HCT116 (cell line): Measurements from ENCODE around the gene ALOX12B. TPM values are rescaled to one million over a fixed set of nuclear protein-coding genes. Genes with fewer than 3 reads are reported as not detected.

ENCODE experiments used
- ATAC-seq: fragments of 200-7000 bp; cut with Tn5 transposase; 2 replicates; pipeline ENCODE4 v1.9.1; 2020; ENCODE audit warnings: mild to moderate bottlenecking, moderate library complexity
- BruUV-seq: library from RNA; stranded (reverse); fragments of 400-500 nt; replicated peaks from 2 replicates; lab custom pipeline; 2021; lab: Mats Ljungman, UMichigan
- CTCF ChIA-PET: fragments of 300-600 bp; sonication (Branson Sonifier 250); formaldehyde crosslinking; loops from one replicate; lab custom pipeline; 2021; ENCODE audit warnings: antibody characterized with exemption; lab: Charles Lee
- POLR2A ChIA-PET: fragments of 300-600, 350-600 bp; sonication (Branson Sonifier 250); formaldehyde crosslinking; loops from one replicate; lab custom pipeline; 2021; ENCODE audit warnings: antibody characterized with exemption; lab: Charles Lee
- RAD21 ChIA-PET, 2 experiments: fragments of 300-600 bp; sonication (Branson Sonifier 250); formaldehyde crosslinking; loops; one replicate each; lab custom pipeline; 2023; ENCODE audit warnings: low total read pairs in 2 of 2; ENCODE audit not compliant: uncharacterized antibody in 2 of 2, unreplicated experiment in 2 of 2, low non-redundant PET in 1 of 2; lab: Charles Lee
- DNase-seq: peaks from one replicate; pipeline ENCODE4 v3.0.0-alpha.2; 2010; ENCODE audit warnings: low read depth, low spot score
- H2AFZ ChIP-seq: fragments of 200-600 bp; shearing (Covaris generic), sonication (generic); 2 replicates; pipeline ENCODE4 v1.6.1; 2017; ENCODE audit warnings: low read depth, mixed run types, mixed read lengths, antibody characterized with exemption, low read length; ENCODE audit not compliant: poor library complexity, severe bottlenecking
- H3K27ac ChIP-seq: 2 replicates; pipeline ENCODE4 v1.5.1; 2012; ENCODE audit warnings: low read depth, low read length
- H3K27me3 ChIP-seq: fragments of 200-600 bp; sonication (generic); 2 replicates; pipeline ENCODE4 v1.6.1; 2016; ENCODE audit warnings: mixed run types, low read length, mixed read lengths; ENCODE audit not compliant: insufficient read depth
- H3K36me3 ChIP-seq, 2 experiments: fragments of 200-500 bp in 1 of 2; fragments of 200-600 bp in 1 of 2; sonication (Bioruptor generic) in 1 of 2; sonication (generic) in 1 of 2; 2 replicates each; pipeline versions ENCODE4 v1.5.1 to v1.6.1; 2014 to 2016; ENCODE audit warnings: low read length in 2 of 2, inconsistent platforms in 1 of 2, mixed read lengths in 1 of 2, mixed run types in 1 of 2; ENCODE audit not compliant: insufficient read depth in 2 of 2, control insufficient read depth in 1 of 2
- H3K4me1 ChIP-seq, 2 experiments: fragments of 200-600 bp in 1 of 2; sonication (generic) in 1 of 2; 2 replicates each; pipeline versions ENCODE4 v1.5.1 to v1.6.1; 2012 to 2017; ENCODE audit warnings: low read length in 2 of 2, inconsistent platforms in 1 of 2, mild to moderate bottlenecking in 1 of 2, mixed read lengths in 1 of 2, mixed run types in 1 of 2, moderate library complexity in 1 of 2; ENCODE audit not compliant: insufficient read depth in 2 of 2, control insufficient read depth in 1 of 2
- H3K4me2 ChIP-seq: fragments of 200-600 bp; sonication (generic); 2 replicates; pipeline ENCODE4 v1.6.1; 2017; ENCODE audit warnings: mixed run types, low read length, mixed read lengths
- H3K4me3 ChIP-seq, 2 experiments: fragments of 200-600 bp in 1 of 2; sonication (generic) in 1 of 2; replicated peaks in 1 of 2; 2 replicates each; pipeline ENCODE4 v1.5.1; 2011 to 2016; ENCODE audit warnings: low read length in 2 of 2, control low read depth in 1 of 2, low read depth in 1 of 2, mild to moderate bottlenecking in 1 of 2, mixed read lengths in 1 of 2, mixed run types in 1 of 2
- H3K79me2 ChIP-seq: fragments of 200-600 bp; sonication (generic); 2 replicates; pipeline ENCODE4 v1.6.1; 2017; ENCODE audit warnings: mild to moderate bottlenecking, mixed run types, low read length, moderate library complexity, mixed read lengths; ENCODE audit not compliant: insufficient read depth
- H3K9ac ChIP-seq: fragments of 200-600 bp; sonication (generic); 2 replicates; pipeline ENCODE4 v1.6.1; 2016; ENCODE audit warnings: low read length, mixed read lengths
- H3K9me2 ChIP-seq: fragments of 200-600 bp; sonication (generic), shearing (Covaris generic); 2 replicates; pipeline ENCODE4 v1.6.1; 2017; ENCODE audit warnings: mixed run types, mild to moderate bottlenecking, moderate library complexity; ENCODE audit not compliant: insufficient read depth
- H3K9me3 ChIP-seq, 2 experiments: fragments of 200-500 bp in 1 of 2; fragments of 200-600 bp in 1 of 2; sonication (Bioruptor generic) in 1 of 2; sonication (generic) in 1 of 2; 2 replicates each; pipeline ENCODE4 v1.6.1; 2014 to 2017; ENCODE audit warnings: low read length in 2 of 2, mixed read lengths in 2 of 2, inconsistent platforms in 1 of 2, low read depth in 1 of 2, mild to moderate bottlenecking in 1 of 2, mixed run types in 1 of 2, moderate library complexity in 1 of 2; ENCODE audit not compliant: control insufficient read depth in 1 of 2, insufficient read depth in 1 of 2
- H4K20me1 ChIP-seq: fragments of 200-600 bp; sonication (generic), shearing (Covaris generic); 2 replicates; pipeline ENCODE4 v1.6.1; 2017; ENCODE audit warnings: mixed run types, mild to moderate bottlenecking, moderate library complexity; ENCODE audit not compliant: insufficient read depth
- EGR1 ChIP-seq: IDR thresholded peaks from 2 replicates; pipeline ENCODE4 v1.6.1; 2012; ENCODE audit warnings: low read depth
- POLR2A ChIP-seq: IDR thresholded peaks from 2 replicates; pipeline ENCODE4 v1.7.0; 2011; ENCODE audit warnings: borderline replicate concordance; ENCODE audit not compliant: insufficient read depth, insufficient read length; ENCODE audit errors: extremely low read depth
- SRF ChIP-seq: IDR thresholded peaks from 2 replicates; pipeline ENCODE4 v1.6.1; 2012; ENCODE audit warnings: low read depth
- YY1 ChIP-seq: IDR thresholded peaks from 2 replicates; pipeline ENCODE4 v1.6.1; 2011; ENCODE audit warnings: low read length, low read depth, moderate library complexity, mild to moderate bottlenecking; ENCODE audit not compliant: insufficient replicate concordance; ENCODE audit errors: extremely low read depth
- ZNF274 ChIP-seq: fragments of 200-500 bp; sonication (Bioruptor generic); IDR thresholded peaks from 2 replicates; pipeline ENCODE4 v1.6.1; 2014; ENCODE audit warnings: mild to moderate bottlenecking, low read depth, low read length, inconsistent platforms
- intact Hi-C: fragments of 100-400 bp; cut with micrococcal nuclease; formaldehyde crosslinking; loops from 2 replicates; pipeline ENCODE4 v1.10.0; 2022
- total RNA-seq: library from RNA; stranded (reverse); gene quantifications from one replicate; pipeline ENCODE4 v1.2.1, GENCODE V29; 2021; ENCODE audit not compliant: unreplicated experiment
- TF ChIP-seq, protein P1 (sequence below), 3 experiments: fragments of 200-600 bp in 1 of 3; sonication (generic) in 1 of 3; IDR thresholded peaks in 2 of 3; conservative IDR thresholded peaks in 1 of 3; 2 replicates each; pipeline ENCODE4 v1.5.1; 2012 to 2017; ENCODE audit warnings: low read depth in 2 of 3, low read length in 2 of 3, antibody characterized with exemption in 1 of 3, borderline replicate concordance in 1 of 3, control low read depth in 1 of 3, mild to moderate bottlenecking in 1 of 3, mixed read lengths in 1 of 3, mixed run types in 1 of 3, moderate library complexity in 1 of 3; ENCODE audit not compliant: insufficient read depth in 1 of 3
- TF ChIP-seq, protein P2 (sequence below): IDR thresholded peaks from 2 replicates; pipeline ENCODE4 v1.6.1; 2012
- TF ChIP-seq, protein P3 (sequence below): IDR thresholded peaks from 2 replicates; pipeline ENCODE4 v1.6.1; 2012

The ALOX12B gene
- total RNA-seq, 1 experiment from 2014 or later, result 3.8 TPM

DNA sequence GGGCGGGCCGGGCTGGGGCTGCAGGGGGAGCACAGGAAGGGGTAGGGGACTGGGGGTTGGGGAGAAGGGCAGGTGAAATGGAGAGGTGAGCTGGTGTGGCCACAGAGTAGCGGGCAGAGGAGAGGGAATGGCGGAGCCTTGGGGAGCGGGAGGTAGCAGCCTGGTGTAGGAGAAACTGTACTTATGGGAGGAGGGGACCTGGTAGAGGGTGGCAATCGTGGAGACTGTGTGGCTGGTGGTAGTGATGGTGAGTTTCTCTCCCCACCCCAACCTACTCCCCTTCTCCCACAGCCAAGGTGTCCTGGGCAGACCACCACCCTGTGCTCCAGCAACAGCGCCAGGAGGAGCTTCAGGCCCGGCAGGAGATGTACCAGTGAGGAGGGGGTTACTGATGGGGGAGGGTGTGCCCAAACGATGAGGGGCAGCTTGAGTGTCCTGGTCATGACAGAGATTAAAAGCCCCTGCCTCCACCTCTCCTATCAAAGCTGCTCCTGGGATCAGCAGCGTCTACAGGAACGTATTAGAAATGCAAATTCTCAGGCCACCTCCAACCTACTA, 47.8 kb downstream of the ALOX12B start:
- TF ChIP-seq POLR2A (no peak), ZNF274 (no peak), SRF (no peak), YY1 (no peak), EGR1 (no peak)
- TF ChIP-seq, protein P1, sequence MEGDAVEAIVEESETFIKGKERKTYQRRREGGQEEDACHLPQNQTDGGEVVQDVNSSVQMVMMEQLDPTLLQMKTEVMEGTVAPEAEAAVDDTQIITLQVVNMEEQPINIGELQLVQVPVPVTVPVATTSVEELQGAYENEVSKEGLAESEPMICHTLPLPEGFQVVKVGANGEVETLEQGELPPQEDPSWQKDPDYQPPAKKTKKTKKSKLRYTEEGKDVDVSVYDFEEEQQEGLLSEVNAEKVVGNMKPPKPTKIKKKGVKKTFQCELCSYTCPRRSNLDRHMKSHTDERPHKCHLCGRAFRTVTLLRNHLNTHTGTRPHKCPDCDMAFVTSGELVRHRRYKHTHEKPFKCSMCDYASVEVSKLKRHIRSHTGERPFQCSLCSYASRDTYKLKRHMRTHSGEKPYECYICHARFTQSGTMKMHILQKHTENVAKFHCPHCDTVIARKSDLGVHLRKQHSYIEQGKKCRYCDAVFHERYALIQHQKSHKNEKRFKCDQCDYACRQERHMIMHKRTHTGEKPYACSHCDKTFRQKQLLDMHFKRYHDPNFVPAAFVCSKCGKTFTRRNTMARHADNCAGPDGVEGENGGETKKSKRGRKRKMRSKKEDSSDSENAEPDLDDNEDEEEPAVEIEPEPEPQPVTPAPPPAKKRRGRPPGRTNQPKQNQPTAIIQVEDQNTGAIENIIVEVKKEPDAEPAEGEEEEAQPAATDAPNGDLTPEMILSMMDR (IDR thresholded peaks at IDR 0.05 in 2 of 3, conservative IDR thresholded peaks at IDR 0.05 in 1 of 3; ENCODE audit: borderline replicate concordance in 1 of 3, insufficient read depth in 1 of 3, low read depth in 2 of 3, low read length in 2 of 3), result no peak
- TF ChIP-seq, protein P2, sequence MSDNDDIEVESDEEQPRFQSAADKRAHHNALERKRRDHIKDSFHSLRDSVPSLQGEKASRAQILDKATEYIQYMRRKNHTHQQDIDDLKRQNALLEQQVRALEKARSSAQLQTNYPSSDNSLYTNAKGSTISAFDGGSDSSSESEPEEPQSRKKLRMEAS, result no peak
- TF ChIP-seq, protein P3, sequence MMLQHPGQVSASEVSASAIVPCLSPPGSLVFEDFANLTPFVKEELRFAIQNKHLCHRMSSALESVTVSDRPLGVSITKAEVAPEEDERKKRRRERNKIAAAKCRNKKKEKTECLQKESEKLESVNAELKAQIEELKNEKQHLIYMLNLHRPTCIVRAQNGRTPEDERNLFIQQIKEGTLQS, result no peak
- no peak overlapping the region for H3K9ac ChIP-seq
- H2AFZ ChIP-seq, result no peak overlapping the region
- H3K4me1 ChIP-seq, result peaks cover 0 to 6% of the 10 kb centered on the region in 2 experiments; a peak in 1 of 4 replicates
- ChIA-PET RAD21 (interaction anchor here in 1 of 2 experiments (0.7 to 2.0 kb wide), 2 partner anchors 126 to 176 kb away, joined by 5 to 13 read pairs; no protein-coding TSS in a partner anchor), CTCF (interaction anchor here (1.0 to 2.9 kb wide), 3 partner anchors 18 to 177 kb away, joined by 3 to 31 read pairs (median 18); no protein-coding TSS in a partner anchor), POLR2A (no interaction called here)
- H3K36me3 ChIP-seq, result no peaks in the 10 kb centered on the region
- no peaks in the 10 kb centered on the region for H3K79me2 ChIP-seq
- no peaks in the 10 kb centered on the region for H4K20me1 ChIP-seq
- no peaks in the 10 kb centered on the region for H3K9me2 ChIP-seq
- H3K4me3 ChIP-seq, result no peak overlapping the region
- no peak for DNase-seq
- intact Hi-C loops, result loop anchor here (5.0 kb wide), 1 partner anchor 47 kb away; no protein-coding TSS in a partner anchor
- no peak overlapping the region for H3K27ac ChIP-seq
- no peak for ATAC-seq
- no peak overlapping the region for H3K4me2 ChIP-seq
- BruUV-seq, result no TSS peak
- no peaks in the 10 kb centered on the region for H3K27me3 ChIP-seq
- no peaks in the 10 kb centered on the region for H3K9me3 ChIP-seq
